T-cell (primary cell): ENCODE data around the gene HAP1. TPM values are rescaled to one million over a fixed set of nuclear protein-coding genes. Genes with fewer than 3 reads are reported as not detected.

ENCODE experiments used
- ATAC-seq, 4 experiments: fragments of 200-7000 bp in 3 of 4; fragments of 150-1000 bp in 1 of 4; cut with Tn5 transposase; replicated peaks in 1 of 4; 1 replicate in 3 of 4; 2 replicates in 1 of 4; pipeline ENCODE4 v1.10.0; 2021; ENCODE audit warnings: moderate library complexity in 3 of 4, mild to moderate bottlenecking in 2 of 4, moderate number of reproducible peaks in 1 of 4
- CTCF ChIA-PET, 2 donors: fragments of 300-600 bp; sonication (Branson Sonifier 250); formaldehyde crosslinking; loops; one replicate each; lab custom pipeline; 2022; ENCODE audit warnings: antibody characterized with exemption in 2 of 2; lab: Charles Lee
- POLR2A ChIA-PET, 2 donors: fragments of 300-600 bp; sonication (Branson Sonifier 250); formaldehyde crosslinking; loops; one replicate each; lab custom pipeline; 2022; ENCODE audit warnings: antibody characterized with exemption in 2 of 2; lab: Charles Lee
- DNase-seq, 35 experiments: peaks; one replicate each; pipeline versions ENCODE4 v3.0.0 to v3.0.0-alpha.2; 2013 to 2023
- H3K27ac ChIP-seq: one replicate; pipeline ENCODE4 v1.5.1; 2013; ENCODE audit warnings: low read length
- H3K27me3 ChIP-seq, 2 experiments: replicated peaks in 1 of 2; 1 replicate in 1 of 2; 2 replicates in 1 of 2; pipeline versions ENCODE4 v1.6.1 to v1.7.0; 2013; ENCODE audit warnings: low read length in 1 of 2, mixed read lengths in 1 of 2; ENCODE audit not compliant: control insufficient read depth in 2 of 2, insufficient read depth in 2 of 2; ENCODE audit errors: extremely low read depth in 1 of 2
- H3K36me3 ChIP-seq, 2 donors: 1 replicate in 1 of 2; 2 replicates in 1 of 2; pipeline versions ENCODE4 v1.6.1 to v1.7.0; 2013; ENCODE audit warnings: low read length in 1 of 2; ENCODE audit not compliant: control insufficient read depth in 2 of 2, insufficient read depth in 1 of 2; ENCODE audit errors: extremely low read depth in 1 of 2
- H3K4me1 ChIP-seq, 2 experiments: 1 replicate in 1 of 2; 2 replicates in 1 of 2; pipeline versions ENCODE4 v1.6.1 to v1.7.0; 2013; ENCODE audit warnings: low read length in 2 of 2, mixed read lengths in 1 of 2; ENCODE audit not compliant: insufficient read depth in 2 of 2, control insufficient read depth in 1 of 2; ENCODE audit errors: extremely low read depth in 1 of 2
- H3K4me3 ChIP-seq, 2 donors: 1 replicate in 1 of 2; 2 replicates in 1 of 2; pipeline versions ENCODE4 v1.5.1 to v1.7.0; 2013; ENCODE audit warnings: mild to moderate bottlenecking in 2 of 2, low read length in 1 of 2, moderate library complexity in 1 of 2; ENCODE audit not compliant: control insufficient read depth in 1 of 2; ENCODE audit errors: extremely low read depth in 1 of 2
- H3K9me3 ChIP-seq: 2 replicates; pipeline ENCODE4 v1.7.0; 2013
- H3K27ac Mint-ChIP-seq, 2 donors: one replicate each; pipeline ENCODE4 v1.8.0; 2020 to 2021; ENCODE audit warnings: mild to moderate bottlenecking in 2 of 2, mixed read lengths in 2 of 2
- H3K27me3 Mint-ChIP-seq, 2 donors: one replicate each; pipeline ENCODE4 v1.8.0; 2021 to 2022; ENCODE audit warnings: mixed read lengths in 2 of 2
- H3K36me3 Mint-ChIP-seq: one replicate; pipeline ENCODE4 v1.8.0; 2021; ENCODE audit warnings: mixed read lengths
- H3K4me1 Mint-ChIP-seq, 3 donors: one replicate each; pipeline ENCODE4 v1.8.0; 2020 to 2022; ENCODE audit warnings: mixed read lengths in 3 of 3, mild to moderate bottlenecking in 1 of 3
- H3K4me3 Mint-ChIP-seq, 3 donors: one replicate each; pipeline ENCODE4 v1.8.0; 2020 to 2022; ENCODE audit warnings: mild to moderate bottlenecking in 3 of 3, mixed read lengths in 3 of 3, moderate library complexity in 3 of 3
- H3K9me3 Mint-ChIP-seq, 3 donors: one replicate each; pipeline ENCODE4 v1.8.0; 2020 to 2022; ENCODE audit warnings: mixed read lengths in 3 of 3
- WGBS: methylation state at CpG from one replicate; pipeline ENCODE4 v1.1.5; 2013; ENCODE audit warnings: missing lambda C conversion rate; ENCODE audit not compliant: insufficient coverage; 5-methylcytosine and 5-hydroxymethylcytosine counted together
- total RNA-seq, 35 experiments: library from RNA in 6 of 35; stranded (reverse) in 6 of 35; fragments of 120-200 nt in 1 of 35; gene quantifications; one replicate each; pipeline versions ENCODE4 v1.2.1 to v1.2.4 and lab custom pipeline; 2013 to 2026

Gene HAP1
- total RNA-seq, 5 donors from 2014 or later (not counting 1 experiment from before 2014, with no cell fraction given), result 0.49 to 0.63 (median 0.53) TPM; not detected in 2

DNA sequence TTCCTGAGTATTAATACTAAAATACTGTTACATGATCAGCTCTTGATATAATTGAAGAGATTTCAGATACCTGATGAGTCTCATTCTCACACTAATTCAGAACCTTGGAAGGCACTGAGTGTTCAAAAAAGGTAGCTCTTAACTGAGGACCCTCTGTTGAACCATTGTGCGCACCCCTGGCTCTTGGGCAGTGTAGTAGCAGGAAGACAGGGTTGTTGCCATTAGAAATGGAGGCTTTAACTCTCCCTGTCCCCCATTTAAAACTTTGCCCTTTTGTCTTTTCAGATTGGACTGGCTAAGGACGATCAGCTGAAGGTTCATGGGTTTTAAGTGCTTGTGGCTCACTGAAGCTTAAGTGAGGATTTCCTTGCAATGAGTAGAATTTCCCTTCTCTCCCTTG, 43.9 kb downstream of the HAP1 start:
- Mint-ChIP-seq H3K4me3 (peak overlapping the region; percentile 94 to 97 (median 95)), H3K9me3 (no peaks in the 10 kb centered on the region), H3K27ac (peak overlapping the region in 1 of 2 donors; percentile 99), H3K36me3 (peaks cover 37% of the 10 kb centered on the region), H3K27me3 (no peaks in the 10 kb centered on the region), H3K4me1 (peaks cover 45 to 47% (median 45%) of the 10 kb centered on the region in 3 donors)
- DNase-seq (peak in 1 of 35 experiments; percentile 33), ATAC-seq (no peak)
- Histone ChIP-seq H3K4me1 (peaks cover 19 to 29% of the 10 kb centered on the region in 2 experiments), H3K9me3 (no peaks in the 10 kb centered on the region), H3K27ac (peak overlapping the region; percentile 98), H3K27me3 (no peaks in the 10 kb centered on the region), H3K36me3 (peaks cover 18 to 59% of the 10 kb centered on the region in 2 donors), H3K4me3 (peak overlapping the region in 1 of 2 donors; percentile 74)
- WGBS, result no CpG with 5 or more reads among the region's 2 CpGs
- ChIA-PET POLR2A (interaction anchor here (0.5 to 4.8 kb wide), 10 partner anchors 11 to 1689 kb away, joined by 3 to 108 read pairs (median 9); no protein-coding TSS in a partner anchor), CTCF (interaction anchor here in 1 of 2 donors (2.5 to 5.4 kb wide), 2 partner anchors 11 to 25 kb away, joined by 10 to 60 read pairs; no protein-coding TSS in a partner anchor)

DNA sequence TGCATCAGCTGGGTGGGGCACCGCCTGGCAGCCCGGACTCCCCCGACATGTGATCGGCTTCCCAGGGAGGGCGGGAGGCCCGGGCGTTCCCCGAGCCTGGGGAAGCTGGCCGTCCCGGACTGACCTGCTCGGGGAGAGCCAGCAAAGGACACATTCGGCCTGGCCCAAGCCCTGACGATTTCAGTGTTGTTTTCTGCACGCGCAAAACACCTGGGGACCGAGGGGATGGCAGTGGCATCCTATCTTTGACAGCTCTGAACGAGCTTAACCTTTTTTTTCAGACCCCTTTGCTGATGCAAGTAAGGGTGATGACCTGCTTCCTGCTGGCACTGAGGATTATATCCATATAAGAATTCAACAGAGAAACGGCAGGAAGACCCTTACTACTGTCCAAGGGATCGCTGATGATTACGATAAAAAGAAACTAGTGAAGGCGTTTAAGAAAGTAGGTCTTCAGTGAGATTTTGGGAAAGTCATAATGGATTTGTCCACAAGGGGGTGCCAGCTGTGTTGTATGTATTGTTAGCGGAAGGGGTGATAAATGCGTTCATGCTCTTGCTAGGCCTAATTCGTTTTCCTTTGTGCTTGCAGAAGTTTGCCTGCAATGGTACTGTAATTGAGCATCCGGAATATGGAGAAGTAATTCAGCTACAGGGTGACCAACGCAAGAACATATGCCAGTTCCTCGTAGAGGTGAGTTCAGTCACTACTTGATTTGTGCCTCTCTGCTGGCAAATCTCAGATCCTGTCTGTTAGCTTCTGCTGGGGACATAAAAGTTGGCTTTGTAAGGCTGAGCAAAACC, 44.7 kb downstream of the HAP1 start:
- POLR2A ChIA-PET, result interaction anchor here (0.6 to 4.8 kb wide), 13 partner anchors 9 to 1806 kb away, joined by 3 to 108 read pairs (median 4); partner anchors contain the start of genes KRTAP16-1 (in 1 of the 2) and ODAD4 (in 1 of the 2)
- H3K9me3 Mint-ChIP-seq, result no peaks in the 10 kb centered on the region
- H3K4me3 Mint-ChIP-seq, result peak overlapping the region; percentile 94 to 97 (median 95)
- H3K4me1 ChIP-seq, result peaks cover 19 to 29% of the 10 kb centered on the region in 2 experiments
- 1% methylated on average over 23 of the region's 27 CpGs for WGBS
- no peaks in the 10 kb centered on the region for H3K27me3 ChIP-seq
- H3K27me3 Mint-ChIP-seq, result no peaks in the 10 kb centered on the region
- peaks cover 37% of the 10 kb centered on the region for H3K36me3 Mint-ChIP-seq
- H3K9me3 ChIP-seq, result no peaks in the 10 kb centered on the region
- peak overlapping the region; percentile 74 to 90 for H3K4me3 ChIP-seq
- peak overlapping the region; percentile 95 to 99 for H3K27ac Mint-ChIP-seq
- H3K27ac ChIP-seq, result peak overlapping the region; percentile 98
- peak in 24 of 35 experiments; percentile 23 to 81 (median 52) for DNase-seq
- peaks cover 18 to 51% of the 10 kb centered on the region in 2 donors for H3K36me3 ChIP-seq
- peaks cover 41 to 44% (median 43%) of the 10 kb centered on the region in 3 donors for H3K4me1 Mint-ChIP-seq
- CTCF ChIA-PET, result interaction anchor here in 1 of 2 donors (0.7 to 5.4 kb wide), 4 partner anchors 10 to 871 kb away, joined by 5 to 60 read pairs (median 20); no protein-coding TSS in a partner anchor
- no peak for ATAC-seq

GRCh38 chr17:41688641-41689496, 45.6 kb downstream of the HAP1 start, which contains the start of gene EIF1:
TSS of gene EIF1 (plus strand) at chr17:41688885. CDS start at chr17:41689039, 154 bp downstream.
- no peaks in the 10 kb centered on the region for H3K27me3 ChIP-seq
- CTCF ChIA-PET, result interaction anchor here (0.6 to 5.4 kb wide), 13 partner anchors 9 to 1362 kb away, joined by 3 to 60 read pairs (median 5); partner anchors contain the start of gene ODAD4 (in 1 of the 2)
- H3K27me3 Mint-ChIP-seq, result no peaks in the 10 kb centered on the region
- ATAC-seq (peak; percentile 79 to 87 (median 82)), DNase-seq (peak; percentile 98 to 100 (median 99))
- H3K9me3 Mint-ChIP-seq, result no peaks in the 10 kb centered on the region
- no peaks in the 10 kb centered on the region for H3K9me3 ChIP-seq
- H3K4me3 Mint-ChIP-seq, result peak within 1 kb of the TSS; percentile 94 to 97 (median 95)
- POLR2A ChIA-PET, result interaction anchor here (0.6 to 4.8 kb wide), 29 partner anchors 8 to 1806 kb away, joined by 3 to 108 read pairs (median 3); partner anchors contain the start of genes FKBP10 (in 1 of the 2), KRTAP16-1 (in 1 of the 2), ODAD4 (in 1 of the 2) and VPS25 (in 1 of the 2)
- peak within 1 kb of the TSS; percentile 95 to 99 for H3K27ac Mint-ChIP-seq
- H3K36me3 Mint-ChIP-seq, result peaks cover 33% of the 10 kb centered on the region
- H3K27ac ChIP-seq, result peak within 1 kb of the TSS; percentile 98
- H3K4me3 ChIP-seq, result peak within 1 kb of the TSS; percentile 74 to 90
- H3K4me1 ChIP-seq, result peaks cover 19 to 29% of the 10 kb centered on the region in 2 experiments
- H3K4me1 Mint-ChIP-seq, result peaks cover 36 to 44% (median 41%) of the 10 kb centered on the region in 3 donors
- under 1% methylated on average over 79 of the region's 81 CpGs for WGBS
- H3K36me3 ChIP-seq, result peaks cover 16 to 44% of the 10 kb centered on the region in 2 donors

GRCh38 chr17:41687828-41688640, 46.4 kb downstream of the HAP1 start:
- ATAC-seq (peak; percentile 9 to 19 (median 12)), DNase-seq (peak in 34 of 35 experiments; percentile 33 to 78 (median 56))
- Mint-ChIP-seq H3K9me3 (no peaks in the 10 kb centered on the region), H3K4me3 (peak overlapping the region; percentile 94 to 97 (median 95)), H3K27me3 (no peaks in the 10 kb centered on the region), H3K36me3 (peaks cover 33% of the 10 kb centered on the region), H3K27ac (peak overlapping the region; percentile 95 to 99), H3K4me1 (peaks cover 34 to 44% (median 41%) of the 10 kb centered on the region in 3 donors)
- no peaks in the 10 kb centered on the region for H3K27me3 ChIP-seq
- H3K9me3 ChIP-seq, result no peaks in the 10 kb centered on the region
- peaks cover 10 to 37% of the 10 kb centered on the region in 2 donors for H3K36me3 ChIP-seq
- ChIA-PET CTCF (interaction anchor here (0.6 to 5.4 kb wide), 12 partner anchors 8 to 1361 kb away, joined by 3 to 60 read pairs (median 4); partner anchors contain the start of gene ODAD4 (in 1 of the 2)), POLR2A (interaction anchor here (0.6 to 4.8 kb wide), 24 partner anchors 8 to 1705 kb away, joined by 3 to 108 read pairs (median 4); partner anchors contain the start of genes FKBP10 (in 1 of the 2), ODAD4 (in 1 of the 2), VPS25 (in 1 of the 2) and WIPF2 (in 1 of the 2))
- H3K4me1 ChIP-seq, result peaks cover 19 to 29% of the 10 kb centered on the region in 2 experiments
- peak overlapping the region; percentile 58 to 74 for H3K4me3 ChIP-seq
- 20% methylated on average over 8 of the region's 23 CpGs for WGBS
- H3K27ac ChIP-seq, result peak overlapping the region; percentile 98

GRCh38 chr17:41686281-41686680, 48.2 kb downstream of the HAP1 start:
- no peaks in the 10 kb centered on the region for H3K27me3 Mint-ChIP-seq
- Histone ChIP-seq H3K36me3 (peaks cover 3 to 19% of the 10 kb centered on the region in 2 donors), H3K4me3 (no peak overlapping the region), H3K27ac (no peak overlapping the region), H3K9me3 (no peaks in the 10 kb centered on the region), H3K27me3 (no peaks in the 10 kb centered on the region), H3K4me1 (peaks cover 19 to 23% of the 10 kb centered on the region in 2 experiments)
- ChIA-PET POLR2A (no interaction called here), CTCF (interaction anchor here (0.5 to 1.0 kb wide), 2 partner anchors 20 to 21 kb away, joined by 3 to 4 read pairs; no protein-coding TSS in a partner anchor)
- no peaks in the 10 kb centered on the region for H3K9me3 Mint-ChIP-seq
- ATAC-seq (no peak), DNase-seq (no peak)
- no peak overlapping the region for H3K27ac Mint-ChIP-seq
- H3K36me3 Mint-ChIP-seq, result peaks cover 17% of the 10 kb centered on the region
- no CpG with 5 or more reads among the region's 4 CpGs for WGBS
- H3K4me1 Mint-ChIP-seq, result peaks cover 25 to 32% (median 31%) of the 10 kb centered on the region in 3 donors
- H3K4me3 Mint-ChIP-seq, result no peak overlapping the region
